HG03039 (cell line): ENCODE results near the gene CD38.
A peak's percentile ranks its signal among the peaks of the same experiment; 100 is the strongest.
"Not testable (repeated sequence)": the region's sequence is repeated elsewhere in the genome, so short reads cannot be mapped to it uniquely, and the experiment has no call there.

Experiments used
- ATAC-seq: cut with Tn5 transposase; IDR thresholded peaks from one replicate; pipeline ENCODE4 v1.9.1; 2021; ENCODE audit warnings: mild to moderate bottlenecking, moderate library complexity; ENCODE audit not compliant: unreplicated experiment

Gene CD38

GRCh38 chr4:15794905-15795304, 16.8 kb downstream of the CD38 start:
- ATAC-seq = no peak

- no peak for ATAC-seq
Observed at GRCh38 chr4:15797320-15797719, 19.2 kb downstream of the CD38 start.

- ATAC-seq = no peak
Observed at GRCh38 chr4:15799141-15799540, 21.0 kb downstream of the CD38 start.

- ATAC-seq = no peak
Observed at GRCh38 chr4:15799701-15800100, 21.6 kb downstream of the CD38 start.

- not testable (repeated sequence) for ATAC-seq
Observed at GRCh38 chr4:15802497-15802896, 24.4 kb downstream of the CD38 start.

GRCh38 chr4:15805583-15806517, 27.7 kb downstream of the CD38 start:
- ATAC-seq = no peak

- ATAC-seq = peak; percentile 61
Observed at GRCh38 chr4:15809058-15809457, 30.9 kb downstream of the CD38 start.

- ATAC-seq = peak; percentile 6
Observed at GRCh38 chr4:15809466-15809865, 31.3 kb downstream of the CD38 start.

- no peak for ATAC-seq
Observed at GRCh38 chr4:15811703-15812337, 33.7 kb downstream of the CD38 start.

- ATAC-seq = no peak
Observed at GRCh38 chr4:15832523-15833451, 54.7 kb downstream of the CD38 start.

GRCh38 chr4:15833801-15834200, 55.7 kb downstream of the CD38 start:
- ATAC-seq = no peak

GRCh38 chr4:15836362-15836761, 58.2 kb downstream of the CD38 start:
- no peak for ATAC-seq

GRCh38 chr4:15837591-15837990, 59.5 kb downstream of the CD38 start:
- no peak for ATAC-seq

- not testable (repeated sequence) for ATAC-seq
Observed at GRCh38 chr4:15841194-15841730, 63.1 kb downstream of the CD38 start.

- no peak for ATAC-seq
Observed at GRCh38 chr4:15847746-15848145, 69.6 kb downstream of the CD38 start.

GRCh38 chr4:15848191-15848842, 70.2 kb downstream of the CD38 start:
- ATAC-seq = no peak

- no peak for ATAC-seq
Observed at GRCh38 chr4:15851969-15852368, 73.8 kb downstream of the CD38 start.

GRCh38 chr4:15852524-15852923, 74.4 kb downstream of the CD38 start:
- no peak for ATAC-seq

GRCh38 chr4:15853345-15853744, 75.2 kb downstream of the CD38 start:
- ATAC-seq = no peak

GRCh38 chr4:15855804-15856475, 77.8 kb downstream of the CD38 start:
- ATAC-seq = no peak
